IPS-20b (cell line): ENCODE measurements around the gene CYP19A1.

Experiments
- H3K27ac ChIP-seq: one replicate; pipeline ENCODE4 v1.5.1; 2013; ENCODE audit warnings: low read length
- H3K27me3 ChIP-seq: 2 replicates; pipeline ENCODE4 v1.6.1; 2013; ENCODE audit warnings: mild to moderate bottlenecking, low read length, inconsistent platforms; ENCODE audit not compliant: insufficient read depth
- H3K36me3 ChIP-seq: 2 replicates; pipeline ENCODE4 v1.6.1; 2013; ENCODE audit warnings: low read depth, mild to moderate bottlenecking, inconsistent platforms, low read length, moderate library complexity; ENCODE audit not compliant: insufficient read depth
- H3K4me1 ChIP-seq: 2 replicates; pipeline ENCODE4 v1.6.1; 2013; ENCODE audit warnings: mild to moderate bottlenecking, control low read depth, inconsistent platforms, low read length, moderate library complexity; ENCODE audit not compliant: insufficient read depth
- H3K4me3 ChIP-seq: 2 replicates; pipeline ENCODE4 v1.5.1; 2013; ENCODE audit warnings: mild to moderate bottlenecking, low read length, inconsistent platforms
- H3K9ac ChIP-seq: 2 replicates; pipeline ENCODE4 v1.6.1; 2013; ENCODE audit warnings: low read depth, mild to moderate bottlenecking, inconsistent platforms, low read length, moderate library complexity
- H3K9me3 ChIP-seq: 2 replicates; pipeline ENCODE4 v1.6.1; 2013; ENCODE audit warnings: mild to moderate bottlenecking, low read depth, low read length, inconsistent platforms; ENCODE audit not compliant: insufficient read depth

CYP19A1 gene

DNA sequence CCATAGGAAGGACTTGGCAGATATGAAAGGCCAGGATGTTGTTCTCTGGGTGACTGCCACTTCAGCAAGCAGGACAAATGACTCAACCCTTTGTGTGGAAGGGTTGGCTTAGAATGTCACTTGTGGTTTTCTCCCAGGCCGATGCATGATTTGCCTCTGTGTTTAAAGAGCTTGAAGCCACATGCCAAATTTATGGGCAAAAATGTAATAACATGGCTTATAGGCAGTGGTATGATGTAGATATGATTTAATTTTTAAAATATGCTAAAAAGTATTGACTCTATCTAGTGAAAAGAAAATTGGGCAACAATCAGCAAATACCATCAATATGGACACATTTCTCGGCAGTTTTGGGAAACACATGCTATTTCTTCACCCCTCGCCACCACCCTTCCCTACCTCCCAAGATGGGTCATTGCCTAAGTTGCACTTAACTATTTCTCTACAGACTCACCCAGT is 114.6 kb downstream of the CYP19A1 start:
- H3K27me3 ChIP-seq: no peaks in the 10 kb centered on the region
- no peak overlapping the region for H3K9ac ChIP-seq
- H3K27ac ChIP-seq: no peak overlapping the region

DNA sequence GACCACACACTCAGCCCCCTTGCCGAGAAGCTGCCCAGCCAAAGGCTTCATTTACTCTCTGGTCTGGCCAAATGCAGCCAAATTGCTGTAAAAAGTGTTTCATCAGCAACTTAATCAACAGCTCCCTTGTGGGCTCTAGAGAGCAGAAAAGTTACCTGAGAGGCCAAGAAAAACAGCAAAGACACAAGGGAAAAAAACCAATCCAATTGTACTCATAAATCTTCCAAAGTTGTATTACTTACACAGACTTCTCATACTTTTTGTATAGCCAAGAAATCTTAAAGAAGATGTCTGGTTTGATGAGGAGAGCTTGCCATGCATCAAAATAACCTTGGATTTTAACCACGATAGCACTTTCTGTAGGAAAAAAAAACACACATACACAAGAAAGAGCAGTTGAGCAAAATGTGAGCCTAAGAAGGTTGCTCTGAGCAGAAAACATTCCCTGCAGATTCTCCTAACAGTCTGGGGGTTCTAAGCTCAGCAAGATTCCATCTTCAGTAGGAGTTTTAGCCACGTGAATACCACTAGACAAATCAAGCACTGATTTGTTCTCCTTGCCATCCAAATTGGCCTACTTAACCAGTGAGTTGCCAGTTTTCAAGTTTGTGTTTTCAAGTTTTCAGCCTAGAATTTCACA is 120.0 kb downstream of the CYP19A1 start:
- Histone ChIP-seq H3K27me3 (no peaks in the 10 kb centered on the region), H3K4me3 (no peak overlapping the region), H3K4me1 (no peaks in the 10 kb centered on the region), H3K9ac (no peak overlapping the region), H3K9me3 (no peaks in the 10 kb centered on the region), H3K27ac (no peak overlapping the region), H3K36me3 (no peaks in the 10 kb centered on the region)

More for the DNA sequence above, 114.6 kb downstream of the CYP19A1 start:
- Histone ChIP-seq H3K4me3 (no peak overlapping the region), H3K36me3 (no peaks in the 10 kb centered on the region), H3K4me1 (peaks cover 9% of the 10 kb centered on the region; the same call in 1 of the 2 replicates), H3K9me3 (no peaks in the 10 kb centered on the region)

DNA sequence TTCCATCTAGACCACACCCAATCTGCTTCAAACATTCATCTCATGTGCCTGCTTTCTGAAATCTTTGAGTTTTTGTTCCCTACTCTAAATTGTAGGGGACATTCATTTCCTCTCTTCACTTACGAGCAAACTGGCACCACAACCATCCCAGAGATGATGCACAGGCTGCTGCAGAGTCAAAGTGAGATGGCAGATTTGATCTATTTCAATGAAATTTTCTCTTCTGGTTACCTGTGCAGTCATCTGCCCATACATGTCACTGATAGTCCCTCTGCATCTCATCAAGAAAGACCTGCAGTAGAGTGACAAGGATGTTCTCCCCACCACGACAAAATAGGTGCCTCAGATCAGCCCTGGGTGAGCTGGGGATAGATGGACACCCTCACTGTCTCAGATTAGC is 125.5 kb downstream of the CYP19A1 start:
- no peak overlapping the region for H3K9ac ChIP-seq
- H3K27me3 ChIP-seq: no peaks in the 10 kb centered on the region
- no peaks in the 10 kb centered on the region for H3K9me3 ChIP-seq
- H3K4me1 ChIP-seq: no peaks in the 10 kb centered on the region
- no peak overlapping the region for H3K27ac ChIP-seq
- H3K36me3 ChIP-seq: no peaks in the 10 kb centered on the region
- H3K4me3 ChIP-seq: no peak overlapping the region

DNA sequence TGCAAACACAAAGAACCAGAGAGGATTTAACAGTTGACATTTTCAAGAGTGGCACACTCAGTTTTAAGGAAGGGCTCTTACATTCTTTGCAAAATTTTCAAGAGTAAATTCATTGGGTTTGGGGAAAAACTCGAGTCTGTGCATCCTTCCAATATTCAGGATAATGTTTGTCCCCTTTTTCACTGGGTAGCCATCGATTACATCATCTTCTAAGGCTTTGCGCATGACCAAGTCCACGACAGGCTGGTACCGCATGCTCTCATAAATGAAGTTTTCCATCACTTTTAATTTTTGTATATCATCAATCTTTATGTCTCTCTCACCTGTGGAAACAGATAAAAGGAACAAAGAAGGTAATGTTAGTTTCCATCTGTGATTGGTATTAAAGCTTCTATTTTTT is 126.2 kb downstream of the CYP19A1 start:
- H3K4me1 ChIP-seq: no peaks in the 10 kb centered on the region
- H3K27me3 ChIP-seq: no peaks in the 10 kb centered on the region
- H3K36me3 ChIP-seq: no peaks in the 10 kb centered on the region
- no peak overlapping the region for H3K27ac ChIP-seq
- no peak overlapping the region for H3K9ac ChIP-seq
- H3K9me3 ChIP-seq: no peaks in the 10 kb centered on the region
- H3K4me3 ChIP-seq: no peak overlapping the region

DNA sequence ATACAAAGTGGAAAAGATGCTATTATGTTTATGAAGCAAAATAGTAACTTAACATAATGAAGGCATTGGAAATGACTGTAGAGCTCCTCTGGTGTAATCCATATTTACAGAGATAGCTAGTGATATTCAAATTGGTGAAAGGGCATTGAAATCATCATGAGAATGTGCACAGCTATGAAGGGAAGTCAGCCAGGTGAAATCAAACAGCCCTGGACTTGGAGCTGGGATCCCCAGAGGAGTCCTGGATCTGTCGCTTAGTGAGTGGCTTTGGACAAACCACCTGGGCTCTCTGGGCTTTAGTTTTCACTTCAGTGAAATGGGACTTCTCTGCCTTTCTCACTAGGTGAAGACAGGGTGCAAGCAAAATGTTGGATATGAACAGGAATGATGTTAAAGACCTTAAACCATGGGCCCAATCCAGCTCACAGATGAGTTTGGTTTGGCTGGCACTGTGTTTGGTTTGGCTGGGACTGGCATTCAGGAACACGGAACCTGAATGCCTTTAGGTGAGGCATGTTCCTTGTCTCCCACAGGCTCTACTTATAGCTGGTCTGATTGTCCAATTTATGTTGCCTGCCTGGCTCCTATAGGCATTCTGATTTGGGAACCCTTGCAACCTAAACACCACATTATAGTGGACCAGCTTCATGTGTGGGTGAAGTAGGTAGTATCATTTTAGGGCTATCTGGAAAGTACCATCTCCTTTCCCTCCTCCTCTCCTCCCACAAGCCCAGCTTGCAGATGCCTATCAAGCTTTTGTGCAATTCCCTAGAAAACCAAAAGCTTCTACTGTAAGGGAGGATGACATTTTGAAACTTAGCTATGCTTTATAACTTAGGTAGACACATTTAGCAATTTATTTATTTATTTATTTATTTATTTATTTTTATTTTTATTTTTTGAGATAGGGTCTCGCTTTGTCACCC is 133.1 kb downstream of the CYP19A1 start:
- Histone ChIP-seq H3K4me3 (no peak overlapping the region), H3K27me3 (no peaks in the 10 kb centered on the region), H3K9me3 (no peaks in the 10 kb centered on the region), H3K27ac (no peak overlapping the region), H3K9ac (no peak overlapping the region), H3K36me3 (no peaks in the 10 kb centered on the region), H3K4me1 (no peaks in the 10 kb centered on the region)

DNA sequence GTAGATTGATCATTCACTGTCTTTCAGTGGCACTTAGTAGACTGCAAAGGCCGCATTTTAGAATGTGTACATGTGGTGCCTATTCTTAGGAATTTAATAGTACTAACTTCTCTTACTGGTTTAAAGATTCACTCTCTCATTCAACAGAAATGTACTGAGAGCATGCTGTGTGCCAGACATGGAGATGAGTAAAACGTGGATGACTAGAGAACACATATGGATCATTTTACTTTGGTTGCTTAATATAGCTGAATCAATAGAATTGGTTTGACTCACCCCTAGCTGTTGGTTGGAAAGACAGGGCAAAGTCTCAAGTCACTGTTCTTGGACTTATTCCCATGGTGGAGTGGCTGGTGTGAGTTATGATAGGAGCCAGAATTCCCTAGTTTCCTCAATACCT is 134.6 kb downstream of the CYP19A1 start:
- H3K27ac ChIP-seq: no peak overlapping the region
- no peaks in the 10 kb centered on the region for H3K36me3 ChIP-seq
- no peaks in the 10 kb centered on the region for H3K27me3 ChIP-seq
- no peak overlapping the region for H3K4me3 ChIP-seq
- H3K9me3 ChIP-seq: no peaks in the 10 kb centered on the region
- no peak overlapping the region for H3K9ac ChIP-seq
- H3K4me1 ChIP-seq: no peaks in the 10 kb centered on the region

DNA sequence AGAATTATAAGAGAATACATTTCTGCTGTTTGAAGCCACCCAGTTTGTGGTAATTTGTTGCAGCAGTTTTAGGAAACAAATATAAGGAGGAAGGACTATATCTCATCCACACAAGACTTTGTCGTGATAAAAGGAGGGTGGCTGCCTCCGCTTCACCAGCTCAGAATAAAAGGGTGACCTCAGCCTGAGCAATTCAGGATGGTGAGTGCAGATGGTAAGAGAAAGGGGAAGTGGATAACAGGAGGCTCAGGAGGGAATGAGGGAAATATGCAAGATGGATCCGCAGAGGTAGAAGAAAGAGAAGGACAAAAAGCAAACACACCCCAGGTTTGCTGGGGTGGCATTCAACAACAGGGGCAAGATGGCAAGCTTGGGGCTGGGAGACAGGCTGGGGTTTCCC is 135.6 kb downstream of the CYP19A1 start:
- H3K27me3 ChIP-seq: no peaks in the 10 kb centered on the region
- no peak overlapping the region for H3K27ac ChIP-seq

DNA sequence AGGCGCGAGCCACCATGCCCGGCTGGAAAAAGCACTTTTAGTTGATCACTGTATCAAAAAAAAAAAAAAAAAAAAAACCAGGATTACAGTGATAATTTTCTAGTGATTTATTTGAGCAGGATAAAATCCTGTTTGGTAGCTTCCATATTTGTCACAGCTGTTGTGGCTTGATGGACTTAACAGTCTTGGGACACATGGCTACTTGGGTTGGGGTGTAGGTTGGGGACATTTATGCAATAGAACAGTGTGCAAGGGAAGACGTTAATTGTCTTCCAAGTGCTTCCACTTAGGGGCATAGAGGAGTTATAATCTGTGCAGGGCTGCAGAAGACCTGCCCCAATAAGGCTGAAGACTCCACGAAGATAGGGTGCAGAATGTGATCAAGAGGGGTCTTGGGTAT is 136.8 kb downstream of the CYP19A1 start:
- Histone ChIP-seq H3K27me3 (no peaks in the 10 kb centered on the region), H3K9me3 (no peaks in the 10 kb centered on the region), H3K36me3 (no peaks in the 10 kb centered on the region), H3K27ac (no peak overlapping the region), H3K4me3 (no peak overlapping the region), H3K9ac (no peak overlapping the region), H3K4me1 (no peaks in the 10 kb centered on the region)

More for the DNA sequence above, 135.6 kb downstream of the CYP19A1 start:
- Histone ChIP-seq H3K4me1 (no peaks in the 10 kb centered on the region), H3K36me3 (no peaks in the 10 kb centered on the region), H3K4me3 (no peak overlapping the region), H3K9ac (no peak overlapping the region), H3K9me3 (no peaks in the 10 kb centered on the region)

DNA sequence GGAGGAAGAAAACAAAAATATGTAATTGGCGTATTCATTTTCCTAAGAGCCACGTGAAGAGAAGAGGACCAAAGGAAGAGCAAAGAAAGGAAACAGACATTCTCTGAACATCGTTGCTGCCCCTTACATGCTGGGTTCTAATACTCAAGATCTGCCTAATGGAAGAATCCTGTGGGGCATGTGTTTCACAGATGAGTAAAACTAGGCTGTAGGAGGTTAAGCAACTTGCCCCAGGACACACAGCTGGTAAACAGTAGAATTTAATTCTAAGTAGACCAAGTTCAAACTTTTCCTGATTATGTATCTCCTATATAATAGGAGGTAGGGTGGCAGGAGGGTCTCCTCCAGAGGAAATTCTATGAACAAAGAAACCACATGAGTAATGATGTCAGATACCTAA is 137.6 kb downstream of the CYP19A1 start:
- H3K9me3 ChIP-seq: no peaks in the 10 kb centered on the region
- no peak overlapping the region for H3K9ac ChIP-seq
- H3K4me3 ChIP-seq: no peak overlapping the region
- no peaks in the 10 kb centered on the region for H3K27me3 ChIP-seq
- H3K4me1 ChIP-seq: no peaks in the 10 kb centered on the region
- H3K27ac ChIP-seq: no peak overlapping the region
- no peaks in the 10 kb centered on the region for H3K36me3 ChIP-seq

DNA sequence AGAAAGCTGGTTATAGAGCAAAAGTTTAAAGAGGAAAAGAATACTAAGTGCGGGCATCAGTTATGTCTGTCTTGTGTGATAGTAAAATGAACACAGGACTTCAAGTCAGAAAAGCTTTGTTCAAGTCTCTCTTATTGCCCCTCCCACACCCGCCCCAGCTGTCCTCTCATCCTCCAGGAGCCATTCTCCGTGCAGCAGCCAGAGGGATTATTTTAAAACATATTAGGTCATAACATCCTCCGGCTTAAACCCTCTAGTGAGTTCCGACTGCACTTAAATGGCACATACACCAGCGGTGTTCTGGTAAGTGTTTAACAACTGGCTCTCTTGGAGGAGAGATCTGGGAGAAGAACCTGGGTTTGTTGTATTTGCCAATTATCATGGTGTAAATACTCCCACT is 138.9 kb downstream of the CYP19A1 start:
- Histone ChIP-seq H3K36me3 (no peaks in the 10 kb centered on the region), H3K4me1 (no peaks in the 10 kb centered on the region)

DNA sequence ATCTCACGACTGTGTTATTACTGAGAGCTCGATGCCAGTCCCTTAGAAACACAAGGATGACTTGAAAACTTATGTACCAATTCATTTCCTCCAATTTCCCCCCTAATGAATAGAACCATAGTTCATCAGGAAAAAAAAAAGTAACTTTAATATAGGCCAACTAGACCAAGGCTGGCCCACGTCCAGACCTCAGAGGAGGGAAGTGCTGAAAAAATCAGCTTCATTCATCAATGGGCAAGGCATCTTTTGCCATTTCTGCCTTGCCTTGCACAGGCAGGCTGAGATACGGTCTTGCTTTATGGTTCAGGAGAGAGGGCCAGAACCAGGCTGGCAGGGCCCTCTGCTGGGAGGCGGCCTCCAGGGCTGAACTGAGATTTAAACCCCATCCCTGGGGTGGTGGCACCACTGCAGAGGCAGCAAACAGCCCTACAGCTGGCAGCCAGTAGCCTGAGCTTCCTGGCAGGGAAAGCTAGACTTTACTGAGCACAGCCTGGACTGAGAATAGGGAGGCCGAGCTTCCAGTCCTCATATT is 139.6 kb downstream of the CYP19A1 start:
- Histone ChIP-seq H3K27me3 (no peaks in the 10 kb centered on the region), H3K9me3 (no peaks in the 10 kb centered on the region), H3K4me1 (no peaks in the 10 kb centered on the region), H3K27ac (no peak overlapping the region), H3K4me3 (no peak overlapping the region), H3K9ac (no peak overlapping the region), H3K36me3 (no peaks in the 10 kb centered on the region)

More for the DNA sequence above, 138.9 kb downstream of the CYP19A1 start:
- Histone ChIP-seq H3K27ac (no peak overlapping the region), H3K9ac (no peak overlapping the region), H3K9me3 (no peaks in the 10 kb centered on the region), H3K27me3 (no peaks in the 10 kb centered on the region), H3K4me3 (no peak overlapping the region)

DNA sequence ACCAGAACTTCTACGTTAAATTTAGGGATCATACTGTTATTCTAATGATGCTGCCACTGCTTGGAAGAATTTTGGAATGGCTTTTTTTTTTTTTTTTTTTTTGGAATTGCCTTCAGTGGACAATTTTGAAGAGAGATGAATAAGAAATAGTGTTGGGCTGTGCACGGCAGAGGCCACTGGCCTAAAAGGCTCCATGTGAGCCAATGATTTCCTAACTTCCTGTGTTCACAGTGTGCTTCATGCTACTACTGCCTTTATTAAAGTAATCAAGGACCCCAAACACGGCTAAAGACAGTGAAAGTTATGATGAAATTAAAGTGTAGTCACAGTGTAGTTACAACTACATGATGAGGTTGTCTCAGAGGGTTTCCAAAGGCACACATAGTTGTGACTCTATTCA is 142.9 kb downstream of the CYP19A1 start:
- H3K4me1 ChIP-seq: no peaks in the 10 kb centered on the region
- no peaks in the 10 kb centered on the region for H3K36me3 ChIP-seq
- no peak overlapping the region for H3K4me3 ChIP-seq
- H3K9ac ChIP-seq: no peak overlapping the region
- no peaks in the 10 kb centered on the region for H3K9me3 ChIP-seq
- no peaks in the 10 kb centered on the region for H3K27me3 ChIP-seq
- H3K27ac ChIP-seq: no peak overlapping the region
